ENCODE data around the gene MCF2L2. TPM values are rescaled to one million over a fixed set of nuclear protein-coding genes. Genes with fewer than 3 reads are reported as not detected.

MCF2L2 gene
- total RNA-seq, 1 experiment from 2014 or later: 3.9 TPM

GRCh38 chr3:183360971-183361624 is 67.3 kb downstream of the MCF2L2 start:
- Histone ChIP-seq H3K27me3 (replicated peaks; ENCODE audit: control insufficient read depth, insufficient read depth, low read length) (no peaks in the 10 kb centered on the region), H3K4me1 (no peaks in the 10 kb centered on the region; the same call in 1 of the 2 replicates), H3K4me3 (ENCODE audit: low read depth, low read length) (no peak overlapping the region), H3K9me3 (peaks cover 3% of the 10 kb centered on the region; the same call in 1 of the 2 replicates), H3K36me3 (ENCODE audit: control insufficient read depth, insufficient read depth, low read length) (no peaks in the 10 kb centered on the region)
- no TSS peak for BruUV-seq (replicated peaks)
- Mint-ChIP-seq H3K27ac (ENCODE audit: unreplicated experiment) (peak overlapping the region; percentile 40), H3K9me3 (ENCODE audit: unreplicated experiment) (no peaks in the 10 kb centered on the region), H3K4me3 (ENCODE audit: unreplicated experiment) (no peak overlapping the region), H3K27me3 (ENCODE audit: insufficient read depth, unreplicated experiment) (no peaks in the 10 kb centered on the region), H3K4me1 (ENCODE audit: low read depth, unreplicated experiment) (peaks cover 13% of the 10 kb centered on the region), H3K36me3 (ENCODE audit: insufficient read depth, unreplicated experiment) (no peaks in the 10 kb centered on the region)
- DNase-seq: no peak
- CTCF ChIA-PET: no interaction called here
- POLR2A ChIA-PET: no interaction called here
- intact Hi-C loops (cut with micrococcal nuclease; ENCODE audit: unreplicated experiment): no loop called here
- TF ChIP-seq, protein P1, sequence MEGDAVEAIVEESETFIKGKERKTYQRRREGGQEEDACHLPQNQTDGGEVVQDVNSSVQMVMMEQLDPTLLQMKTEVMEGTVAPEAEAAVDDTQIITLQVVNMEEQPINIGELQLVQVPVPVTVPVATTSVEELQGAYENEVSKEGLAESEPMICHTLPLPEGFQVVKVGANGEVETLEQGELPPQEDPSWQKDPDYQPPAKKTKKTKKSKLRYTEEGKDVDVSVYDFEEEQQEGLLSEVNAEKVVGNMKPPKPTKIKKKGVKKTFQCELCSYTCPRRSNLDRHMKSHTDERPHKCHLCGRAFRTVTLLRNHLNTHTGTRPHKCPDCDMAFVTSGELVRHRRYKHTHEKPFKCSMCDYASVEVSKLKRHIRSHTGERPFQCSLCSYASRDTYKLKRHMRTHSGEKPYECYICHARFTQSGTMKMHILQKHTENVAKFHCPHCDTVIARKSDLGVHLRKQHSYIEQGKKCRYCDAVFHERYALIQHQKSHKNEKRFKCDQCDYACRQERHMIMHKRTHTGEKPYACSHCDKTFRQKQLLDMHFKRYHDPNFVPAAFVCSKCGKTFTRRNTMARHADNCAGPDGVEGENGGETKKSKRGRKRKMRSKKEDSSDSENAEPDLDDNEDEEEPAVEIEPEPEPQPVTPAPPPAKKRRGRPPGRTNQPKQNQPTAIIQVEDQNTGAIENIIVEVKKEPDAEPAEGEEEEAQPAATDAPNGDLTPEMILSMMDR (IDR thresholded peaks at IDR 0.05; ENCODE audit: insufficient read depth in 1 of 2, low read depth in 1 of 2, low read length in 1 of 2, severe bottlenecking in 1 of 2, unreplicated experiment in 1 of 2): no peak

DNA sequence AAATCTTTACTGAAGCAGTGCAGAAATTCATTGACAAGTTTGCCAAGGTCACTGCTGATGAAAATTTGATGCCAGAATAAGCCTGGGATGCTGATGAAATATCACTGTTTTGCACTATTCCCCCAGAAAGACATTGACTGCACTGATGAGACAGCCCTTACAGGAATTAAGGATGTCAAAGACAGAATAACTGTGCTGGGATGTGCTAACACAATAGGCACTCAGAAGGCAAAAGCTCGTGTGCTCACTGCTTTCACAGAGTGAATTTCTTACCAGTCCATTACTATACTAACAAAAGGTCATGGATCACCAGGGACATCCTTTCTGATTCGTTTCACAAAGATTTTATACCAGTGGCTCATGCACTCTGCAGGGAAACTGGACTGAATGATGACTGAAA is 69.4 kb downstream of the MCF2L2 start:
- no TSS peak for BruUV-seq (replicated peaks)
- TF ChIP-seq, protein P1 (IDR thresholded peaks at IDR 0.05; ENCODE audit: insufficient read depth in 1 of 2, low read depth in 1 of 2, low read length in 1 of 2, severe bottlenecking in 1 of 2, unreplicated experiment in 1 of 2): no peak
- ChIA-PET POLR2A (no interaction called here), CTCF (no interaction called here)
- Mint-ChIP-seq H3K9me3 (ENCODE audit: unreplicated experiment) (no peaks in the 10 kb centered on the region), H3K27me3 (ENCODE audit: insufficient read depth, unreplicated experiment) (no peaks in the 10 kb centered on the region), H3K4me3 (ENCODE audit: unreplicated experiment) (no peak overlapping the region), H3K36me3 (ENCODE audit: insufficient read depth, unreplicated experiment) (no peaks in the 10 kb centered on the region), H3K27ac (ENCODE audit: unreplicated experiment) (no peak overlapping the region), H3K4me1 (ENCODE audit: low read depth, unreplicated experiment) (peaks cover 13% of the 10 kb centered on the region)
- intact Hi-C loops (cut with micrococcal nuclease; ENCODE audit: unreplicated experiment): no loop called here
- Histone ChIP-seq H3K36me3 (ENCODE audit: control insufficient read depth, insufficient read depth, low read length) (no peaks in the 10 kb centered on the region), H3K9me3 (peaks cover 3% of the 10 kb centered on the region; the same call in 1 of the 2 replicates), H3K4me3 (ENCODE audit: low read depth, low read length) (no peak overlapping the region), H3K4me1 (peaks cover 4% of the 10 kb centered on the region; the same call in 1 of the 2 replicates), H3K27me3 (replicated peaks; ENCODE audit: control insufficient read depth, insufficient read depth, low read length) (no peaks in the 10 kb centered on the region)
- no peak for DNase-seq

- Mint-ChIP-seq H3K4me1 (ENCODE audit: low read depth, unreplicated experiment) (peaks cover 13% of the 10 kb centered on the region), H3K36me3 (ENCODE audit: insufficient read depth, unreplicated experiment) (no peaks in the 10 kb centered on the region), H3K4me3 (ENCODE audit: unreplicated experiment) (no peak overlapping the region), H3K27me3 (ENCODE audit: insufficient read depth, unreplicated experiment) (no peaks in the 10 kb centered on the region), H3K27ac (ENCODE audit: unreplicated experiment) (peak overlapping the region; percentile 15), H3K9me3 (ENCODE audit: unreplicated experiment) (no peaks in the 10 kb centered on the region)
- ChIA-PET CTCF (no interaction called here), POLR2A (no interaction called here)
- Histone ChIP-seq H3K4me3 (ENCODE audit: low read depth, low read length) (no peak overlapping the region), H3K4me1 (peaks cover 4% of the 10 kb centered on the region; the same call in 1 of the 2 replicates), H3K36me3 (ENCODE audit: control insufficient read depth, insufficient read depth, low read length) (no peaks in the 10 kb centered on the region), H3K9me3 (peaks cover under 1% of the 10 kb centered on the region; the same call in 1 of the 2 replicates), H3K27me3 (replicated peaks; ENCODE audit: control insufficient read depth, insufficient read depth, low read length) (no peaks in the 10 kb centered on the region)
- no TSS peak for BruUV-seq (replicated peaks)
- TF ChIP-seq, protein P1 (IDR thresholded peaks at IDR 0.05; ENCODE audit: insufficient read depth in 1 of 2, low read depth in 1 of 2, low read length in 1 of 2, severe bottlenecking in 1 of 2, unreplicated experiment in 1 of 2): no peak
- DNase-seq: no peak
- intact Hi-C loops (cut with micrococcal nuclease; ENCODE audit: unreplicated experiment): no loop called here
These were observed 70.8 kb downstream of the MCF2L2 start for GRCh38 chr3:183357564-183358079.

Measured in Caco-2 (cell line).